ENCODE measurements around the gene L3MBTL2.

L3MBTL2 gene

GRCh38 chr22:41204066-41204465 lies 1.0 kb upstream of the L3MBTL2 start:
- in situ Hi-C loops (cut with HindIII; ENCODE audit: low sequenced_read_pairs), result no loop called here
- no peak for DNase-seq (ENCODE audit: low read depth, low spot score)
- no peak for TF ChIP-seq CTCF (IDR thresholded peaks at IDR 0.05; ENCODE audit: low read depth, low read length)
- H3K4me3 ChIP-seq (ENCODE audit: low read depth, low read length), result no peak overlapping the region

- H3K4me3 ChIP-seq (ENCODE audit: low read depth, low read length), result no peak overlapping the region
- in situ Hi-C loops (cut with HindIII; ENCODE audit: low sequenced_read_pairs), result no loop called here
- DNase-seq (ENCODE audit: low read depth, low spot score), result no peak
- no peak for TF ChIP-seq CTCF (IDR thresholded peaks at IDR 0.05; ENCODE audit: low read depth, low read length)
Measured at GRCh38 chr22:41206719-41207118, 1.6 kb downstream of the L3MBTL2 start.

GRCh38 chr22:41215409-41215808 lies 10.3 kb downstream of the L3MBTL2 start:
- in situ Hi-C loops (cut with HindIII; ENCODE audit: low sequenced_read_pairs), result no loop called here
- no peak for TF ChIP-seq CTCF (IDR thresholded peaks at IDR 0.05; ENCODE audit: low read depth, low read length)
- no peak for DNase-seq (ENCODE audit: low read depth, low spot score)
- no peak overlapping the region for H3K4me3 ChIP-seq (ENCODE audit: low read depth, low read length)

GRCh38 chr22:41215926-41216325 lies 10.8 kb downstream of the L3MBTL2 start:
- DNase-seq (ENCODE audit: low read depth, low spot score), result no peak
- no peak for TF ChIP-seq CTCF (IDR thresholded peaks at IDR 0.05; ENCODE audit: low read depth, low read length)
- in situ Hi-C loops (cut with HindIII; ENCODE audit: low sequenced_read_pairs), result no loop called here
- H3K4me3 ChIP-seq (ENCODE audit: low read depth, low read length), result no peak overlapping the region

GRCh38 chr22:41216984-41217383 lies 11.9 kb downstream of the L3MBTL2 start:
- no peak overlapping the region for H3K4me3 ChIP-seq (ENCODE audit: low read depth, low read length)
- in situ Hi-C loops (cut with HindIII; ENCODE audit: low sequenced_read_pairs), result no loop called here
- TF ChIP-seq CTCF (IDR thresholded peaks at IDR 0.05; ENCODE audit: low read depth, low read length), result no peak
- no peak for DNase-seq (ENCODE audit: low read depth, low spot score)

- TF ChIP-seq CTCF (IDR thresholded peaks at IDR 0.05; ENCODE audit: low read depth, low read length), result no peak
- DNase-seq (ENCODE audit: low read depth, low spot score), result peak; percentile 79
- in situ Hi-C loops (cut with HindIII; ENCODE audit: low sequenced_read_pairs), result no loop called here
- H3K4me3 ChIP-seq (ENCODE audit: low read depth, low read length), result no peak overlapping the region
Measured at GRCh38 chr22:41217553-41218157, 12.5 kb downstream of the L3MBTL2 start.

All from astrocyte of the spinal cord (primary cell).